Tibial nerve (tissue), 3 donors: ENCODE data around the gene NAE1.

Source experiments
- CTCF ChIP-seq, 5 experiments: fragments of 200-600 bp in 3 of 5; fragments of 450-650 bp in 2 of 5; sonication (generic) in 3 of 5; IDR thresholded peaks; one replicate each; pipeline ENCODE4 v1.5.1; 2016 to 2019; ENCODE audit warnings: antibody characterized with exemption in 5 of 5, mild to moderate bottlenecking in 3 of 5, moderate library complexity in 2 of 5
- POLR2A ChIP-seq, 2 donors: fragments of 450-650 bp; IDR thresholded peaks; one replicate each; pipeline ENCODE4 v1.6.1; 2017; ENCODE audit warnings: antibody characterized with exemption in 2 of 2, mild to moderate bottlenecking in 2 of 2, moderate library complexity in 2 of 2

- TF ChIP-seq CTCF (IDR thresholded peaks at IDR 0.05) (no peak), POLR2A (IDR thresholded peaks at IDR 0.05) (no peak)
Observed at GRCh38 chr16:66845791-66846221, 15.0 kb upstream of the NAE1 start.
